ENCODE measurements around the gene CTF1.

DNA sequence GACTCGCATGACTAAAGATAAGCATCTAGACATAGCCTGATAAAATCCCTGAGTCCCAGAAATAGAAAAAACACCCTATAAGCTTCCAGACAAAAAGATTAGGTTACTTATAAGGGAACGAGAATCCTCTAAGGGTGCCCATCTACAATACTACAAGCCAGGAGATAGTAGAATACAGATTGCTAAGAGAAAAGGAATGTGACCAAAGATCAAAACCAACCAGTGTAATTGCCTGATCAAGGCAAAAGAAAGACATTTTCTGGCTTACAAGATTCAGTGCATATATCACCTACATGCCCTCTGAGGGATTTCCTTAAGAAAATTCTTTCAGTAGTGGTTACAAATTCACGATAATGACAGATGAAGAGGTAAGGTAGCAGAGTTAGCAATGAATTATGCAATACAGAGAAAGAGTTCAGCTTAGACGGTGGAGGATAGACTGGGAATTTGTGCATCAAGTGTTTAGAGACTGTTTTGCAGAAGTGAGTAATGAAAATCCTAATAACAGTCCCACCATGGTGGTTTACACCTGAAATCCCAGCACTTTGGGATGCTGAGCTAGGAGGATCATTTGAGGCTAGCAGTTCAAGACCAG is 37.5 kb upstream of the CTF1 start:
- TF ChIP-seq EZH2 (IDR thresholded peaks at IDR 0.05; ENCODE audit: low read depth): no peak
- TF ChIP-seq, protein P1, sequence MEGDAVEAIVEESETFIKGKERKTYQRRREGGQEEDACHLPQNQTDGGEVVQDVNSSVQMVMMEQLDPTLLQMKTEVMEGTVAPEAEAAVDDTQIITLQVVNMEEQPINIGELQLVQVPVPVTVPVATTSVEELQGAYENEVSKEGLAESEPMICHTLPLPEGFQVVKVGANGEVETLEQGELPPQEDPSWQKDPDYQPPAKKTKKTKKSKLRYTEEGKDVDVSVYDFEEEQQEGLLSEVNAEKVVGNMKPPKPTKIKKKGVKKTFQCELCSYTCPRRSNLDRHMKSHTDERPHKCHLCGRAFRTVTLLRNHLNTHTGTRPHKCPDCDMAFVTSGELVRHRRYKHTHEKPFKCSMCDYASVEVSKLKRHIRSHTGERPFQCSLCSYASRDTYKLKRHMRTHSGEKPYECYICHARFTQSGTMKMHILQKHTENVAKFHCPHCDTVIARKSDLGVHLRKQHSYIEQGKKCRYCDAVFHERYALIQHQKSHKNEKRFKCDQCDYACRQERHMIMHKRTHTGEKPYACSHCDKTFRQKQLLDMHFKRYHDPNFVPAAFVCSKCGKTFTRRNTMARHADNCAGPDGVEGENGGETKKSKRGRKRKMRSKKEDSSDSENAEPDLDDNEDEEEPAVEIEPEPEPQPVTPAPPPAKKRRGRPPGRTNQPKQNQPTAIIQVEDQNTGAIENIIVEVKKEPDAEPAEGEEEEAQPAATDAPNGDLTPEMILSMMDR (conservative IDR thresholded peaks at IDR 0.05): no peak
